KMS-11 (cell line): ENCODE measurements around the gene BBS4.
"Not testable (repeated sequence)": the region's sequence is repeated elsewhere in the genome, so short reads cannot be mapped to it uniquely, and the experiment has no call there.

Source experiments
- H2AFZ ChIP-seq: fragments of 200-600 bp; sonication (generic); 2 replicates; pipeline ENCODE4 v1.6.1; 2016; ENCODE audit warnings: antibody characterized with exemption, mixed run types, low read depth
- H3K27ac ChIP-seq: fragments of 200-600 bp; sonication (generic); 2 replicates; pipeline ENCODE4 v1.6.1; 2016; ENCODE audit warnings: mild to moderate bottlenecking, mixed run types
- H3K27me3 ChIP-seq: fragments of 200-600 bp; sonication (generic); 2 replicates; pipeline ENCODE4 v1.6.1; 2017; ENCODE audit warnings: mild to moderate bottlenecking, low read depth, mixed run types, moderate library complexity; ENCODE audit not compliant: insufficient read depth
- H3K36me3 ChIP-seq: fragments of 200-600 bp; sonication (generic); 2 replicates; pipeline ENCODE4 v1.6.1; 2017; ENCODE audit warnings: mild to moderate bottlenecking, mixed run types; ENCODE audit not compliant: insufficient read depth
- H3K4me1 ChIP-seq: fragments of 200-600 bp; sonication (generic); 2 replicates; pipeline ENCODE4 v1.6.1; 2016; ENCODE audit warnings: mild to moderate bottlenecking, low read depth, mixed run types; ENCODE audit not compliant: poor library complexity, severe bottlenecking
- H3K4me2 ChIP-seq: fragments of 200-600 bp; sonication (generic); 2 replicates; pipeline ENCODE4 v1.7.0; 2016; ENCODE audit warnings: mild to moderate bottlenecking, mixed run types
- H3K4me3 ChIP-seq: fragments of 200-600 bp; sonication (generic); IDR thresholded peaks from 2 replicates; pipeline ENCODE4 v1.6.1; 2017; ENCODE audit warnings: low read depth, low read length, mixed read lengths; ENCODE audit not compliant: insufficient read depth
- H3K79me2 ChIP-seq: fragments of 200-600 bp; sonication (generic); 2 replicates; pipeline ENCODE4 v1.6.1; 2016; ENCODE audit warnings: low read depth, mixed run types; ENCODE audit not compliant: insufficient read depth
- H3K9ac ChIP-seq: fragments of 200-600 bp; sonication (generic); 2 replicates; pipeline ENCODE4 v1.6.1; 2016; ENCODE audit warnings: mild to moderate bottlenecking, mixed run types
- H4K20me1 ChIP-seq: fragments of 200-600 bp; sonication (generic); 2 replicates; pipeline ENCODE4 v1.6.1; 2016; ENCODE audit warnings: mild to moderate bottlenecking, mixed run types; ENCODE audit not compliant: insufficient read depth
- CTCF ChIP-seq: fragments of 200-600 bp; sonication (generic); conservative IDR thresholded peaks from 2 replicates; pipeline ENCODE4 v1.6.1; 2017; ENCODE audit warnings: low read depth, mild to moderate bottlenecking, antibody characterized with exemption, low read length, moderate library complexity, mixed read lengths

The BBS4 gene

GRCh38 chr15:72690938-72691337 is 4.9 kb downstream of the BBS4 start:
- no peaks in the 10 kb centered on the region for H3K79me2 ChIP-seq
- no peak for TF ChIP-seq CTCF

GRCh38 chr15:72698938-72699337 is 12.9 kb downstream of the BBS4 start:
- Histone ChIP-seq H4K20me1 (no peaks in the 10 kb centered on the region), H3K79me2 (no peaks in the 10 kb centered on the region), H3K27ac (no peak overlapping the region), H3K36me3 (no peaks in the 10 kb centered on the region), H3K4me3 (no peak overlapping the region), H2AFZ (no peak overlapping the region), H3K27me3 (no peaks in the 10 kb centered on the region), H3K4me2 (no peak overlapping the region), H3K4me1 (no peaks in the 10 kb centered on the region), H3K9ac (no peak overlapping the region)
- no peak for TF ChIP-seq CTCF

More at GRCh38 chr15:72690938-72691337, 4.9 kb downstream of the BBS4 start:
- Histone ChIP-seq H3K4me1 (no peaks in the 10 kb centered on the region), H2AFZ (no peak overlapping the region), H3K4me2 (no peak overlapping the region), H3K4me3 (no peak overlapping the region), H4K20me1 (no peaks in the 10 kb centered on the region), H3K27me3 (no peaks in the 10 kb centered on the region), H3K27ac (no peak overlapping the region), H3K9ac (no peak overlapping the region), H3K36me3 (no peaks in the 10 kb centered on the region)

- Histone ChIP-seq H3K4me1 (no peaks in the 10 kb centered on the region), H2AFZ (no peak overlapping the region), H3K4me2 (no peak overlapping the region), H3K27ac (no peak overlapping the region), H3K36me3 (no peaks in the 10 kb centered on the region), H3K27me3 (no peaks in the 10 kb centered on the region), H3K79me2 (no peaks in the 10 kb centered on the region), H4K20me1 (no peaks in the 10 kb centered on the region), H3K9ac (no peak overlapping the region), H3K4me3 (no peak overlapping the region)
- TF ChIP-seq CTCF, result no peak
Measured at GRCh38 chr15:72700076-72700475, 14.1 kb downstream of the BBS4 start.

GRCh38 chr15:72706266-72706665 is 20.3 kb downstream of the BBS4 start:
- Histone ChIP-seq H3K79me2 (no peaks in the 10 kb centered on the region), H4K20me1 (no peaks in the 10 kb centered on the region), H3K27ac (no peak overlapping the region), H3K4me1 (no peaks in the 10 kb centered on the region), H3K9ac (no peak overlapping the region), H3K4me3 (no peak overlapping the region), H3K4me2 (no peak overlapping the region), H3K27me3 (no peaks in the 10 kb centered on the region), H2AFZ (no peak overlapping the region), H3K36me3 (no peaks in the 10 kb centered on the region)
- no peak for TF ChIP-seq CTCF

GRCh38 chr15:72708551-72709303 is 22.7 kb downstream of the BBS4 start:
- H3K9ac ChIP-seq, H3K27ac ChIP-seq, H3K79me2 ChIP-seq, H2AFZ ChIP-seq, H4K20me1 ChIP-seq, H3K27me3 ChIP-seq, H3K4me3 ChIP-seq, H3K36me3 ChIP-seq, H3K4me1 ChIP-seq, H3K4me2 ChIP-seq: not testable (repeated sequence)
